Erythroblast (primary cell): ENCODE results near the gene ITGA11.

Experiments
- GATA1 ChIP-seq: IDR thresholded peaks from 2 replicates; pipeline ENCODE4 v1.6.1; 2011; ENCODE audit warnings: low read depth, mild to moderate bottlenecking, control low read depth, low read length, moderate library complexity
- POLR2A ChIP-seq: IDR thresholded peaks from 2 replicates; pipeline ENCODE4 v1.6.1; 2011; ENCODE audit warnings: mild to moderate bottlenecking, low read length

GRCh38 chr15:68305420-68305871, 126.5 kb downstream of the ITGA11 start:
- TF ChIP-seq POLR2A (no peak), GATA1 (no peak)
